Tibial nerve (tissue), 3 donors: ENCODE data around the gene CAND1.

Source experiments
- POLR2A ChIP-seq, 2 donors: fragments of 450-650 bp; IDR thresholded peaks; one replicate each; pipeline ENCODE4 v1.6.1; 2017; ENCODE audit warnings: antibody characterized with exemption in 2 of 2, mild to moderate bottlenecking in 2 of 2, moderate library complexity in 2 of 2
- TF ChIP-seq, protein P1 (sequence below), 5 experiments: fragments of 200-600 bp in 3 of 5; fragments of 450-650 bp in 2 of 5; sonication (generic) in 3 of 5; IDR thresholded peaks; one replicate each; pipeline ENCODE4 v1.5.1; 2016 to 2019; ENCODE audit warnings: antibody characterized with exemption in 5 of 5, mild to moderate bottlenecking in 3 of 5, moderate library complexity in 2 of 5

- TF ChIP-seq, protein P1, sequence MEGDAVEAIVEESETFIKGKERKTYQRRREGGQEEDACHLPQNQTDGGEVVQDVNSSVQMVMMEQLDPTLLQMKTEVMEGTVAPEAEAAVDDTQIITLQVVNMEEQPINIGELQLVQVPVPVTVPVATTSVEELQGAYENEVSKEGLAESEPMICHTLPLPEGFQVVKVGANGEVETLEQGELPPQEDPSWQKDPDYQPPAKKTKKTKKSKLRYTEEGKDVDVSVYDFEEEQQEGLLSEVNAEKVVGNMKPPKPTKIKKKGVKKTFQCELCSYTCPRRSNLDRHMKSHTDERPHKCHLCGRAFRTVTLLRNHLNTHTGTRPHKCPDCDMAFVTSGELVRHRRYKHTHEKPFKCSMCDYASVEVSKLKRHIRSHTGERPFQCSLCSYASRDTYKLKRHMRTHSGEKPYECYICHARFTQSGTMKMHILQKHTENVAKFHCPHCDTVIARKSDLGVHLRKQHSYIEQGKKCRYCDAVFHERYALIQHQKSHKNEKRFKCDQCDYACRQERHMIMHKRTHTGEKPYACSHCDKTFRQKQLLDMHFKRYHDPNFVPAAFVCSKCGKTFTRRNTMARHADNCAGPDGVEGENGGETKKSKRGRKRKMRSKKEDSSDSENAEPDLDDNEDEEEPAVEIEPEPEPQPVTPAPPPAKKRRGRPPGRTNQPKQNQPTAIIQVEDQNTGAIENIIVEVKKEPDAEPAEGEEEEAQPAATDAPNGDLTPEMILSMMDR (IDR thresholded peaks at IDR 0.05): no peak
- TF ChIP-seq POLR2A (IDR thresholded peaks at IDR 0.05): no peak
Measured at GRCh38 chr12:67354966-67355365, 85.8 kb downstream of the CAND1 start.
